A673 (cell line): Measurements from ENCODE around the gene CHGA.

Experiments used
- CTCF ChIP-seq: fragments of 300-800, 200-600 bp; sonication (generic); conservative IDR thresholded peaks from 2 replicates; pipeline ENCODE4 v1.5.1; 2017; ENCODE audit warnings: low read depth, mild to moderate bottlenecking, antibody characterized with exemption, low read length, moderate library complexity, mixed read lengths
- EZH2 ChIP-seq: fragments of 200-600 bp; sonication (generic); IDR thresholded peaks from 2 replicates; pipeline ENCODE4 v1.6.1; 2017; ENCODE audit warnings: borderline replicate concordance, low read depth, mild to moderate bottlenecking, mixed read lengths, antibody characterized with exemption, low read length; ENCODE audit not compliant: poor library complexity, severe bottlenecking

- TF ChIP-seq EZH2 (no peak), CTCF (no peak)
Measured at GRCh38 chr14:92973798-92974372, 50.9 kb downstream of the CHGA start.
